ENCODE results near the gene VPS8. TPM values are rescaled to one million over a fixed set of nuclear protein-coding genes. Genes with fewer than 3 reads are reported as not detected.

Gene VPS8
- total RNA-seq, 1 experiment from 2014 or later = 39.7 TPM

GRCh38 chr3:184765047-184765729 is 46.8 kb upstream of the VPS8 start:
- H3K27ac Mint-ChIP-seq = no peak overlapping the region; a peak in 1 of 7 replicates
- Histone ChIP-seq H3K4me1 (ENCODE audit: insufficient read depth, low read length) (peaks cover 2% of the 10 kb centered on the region; the same call in 1 of the 2 replicates), H4K20me1 (ENCODE audit: control insufficient read depth, insufficient read depth, insufficient read length) (no peaks in the 10 kb centered on the region), H2BK120ac (ENCODE audit: low read depth, low read length, poor library complexity, severe bottlenecking) (no peak overlapping the region), H3K23ac (ENCODE audit: insufficient read length, low read depth, low read length) (no peak overlapping the region), H3K79me1 (ENCODE audit: insufficient read depth, low read depth, low read length, poor library complexity, severe bottlenecking) (no peaks in the 10 kb centered on the region), H4K8ac (replicated peaks; ENCODE audit: insufficient read length, low read depth, low read length) (no peak overlapping the region), H2BK12ac (ENCODE audit: insufficient read length, low read depth, low read length) (no peak overlapping the region), H3K18ac (ENCODE audit: insufficient read length, low read depth, low read length) (no peak overlapping the region), H3K4me2 (ENCODE audit: insufficient read depth, insufficient read length, low read length) (no peak overlapping the region), H3K14ac (ENCODE audit: insufficient read depth, low read length) (no peak overlapping the region), H3K79me2 (ENCODE audit: insufficient read depth, low read length) (no peaks in the 10 kb centered on the region), H3K27ac (ENCODE audit: insufficient read length, low read depth, low read length) (no peak overlapping the region), H2BK20ac (ENCODE audit: low read depth, low read length, poor library complexity, severe bottlenecking) (no peak overlapping the region), H3K9me3 (ENCODE audit: control insufficient read depth, low read depth, low read length) (no peaks in the 10 kb centered on the region), H3T11ph (ENCODE audit: low read length) (no peak overlapping the region), H3K9ac (ENCODE audit: extremely low read depth, insufficient read length, low read length) (no peak overlapping the region), H2AFZ (ENCODE audit: low read length) (no peak overlapping the region), H4K5ac (ENCODE audit: insufficient read length, low read depth, low read length) (no peak overlapping the region), H3K27me3 (ENCODE audit: insufficient read depth, low read length) (no peaks in the 10 kb centered on the region), H4K91ac (ENCODE audit: insufficient read length, low read depth, low read length) (no peak overlapping the region), H3K23me2 (ENCODE audit: insufficient read length, low read depth, low read length, poor library complexity, severe bottlenecking) (no peaks in the 10 kb centered on the region), H2AK5ac (ENCODE audit: insufficient read length, low read length) (no peak overlapping the region), H3K56ac (ENCODE audit: insufficient read length, low read depth, low read length) (no peak overlapping the region), H2BK5ac (ENCODE audit: insufficient read length, low read length) (no peak overlapping the region), H3K4ac (ENCODE audit: low read depth, low read length) (no peak overlapping the region), H2BK15ac (ENCODE audit: low read depth, low read length) (no peak overlapping the region)
- DNase-seq = no peak
- H3K36me3 Mint-ChIP-seq (ENCODE audit: insufficient read depth in 1 of 3, low read depth in 3 of 3) = no peaks in the 10 kb centered on the region
- TF ChIP-seq, protein P1, sequence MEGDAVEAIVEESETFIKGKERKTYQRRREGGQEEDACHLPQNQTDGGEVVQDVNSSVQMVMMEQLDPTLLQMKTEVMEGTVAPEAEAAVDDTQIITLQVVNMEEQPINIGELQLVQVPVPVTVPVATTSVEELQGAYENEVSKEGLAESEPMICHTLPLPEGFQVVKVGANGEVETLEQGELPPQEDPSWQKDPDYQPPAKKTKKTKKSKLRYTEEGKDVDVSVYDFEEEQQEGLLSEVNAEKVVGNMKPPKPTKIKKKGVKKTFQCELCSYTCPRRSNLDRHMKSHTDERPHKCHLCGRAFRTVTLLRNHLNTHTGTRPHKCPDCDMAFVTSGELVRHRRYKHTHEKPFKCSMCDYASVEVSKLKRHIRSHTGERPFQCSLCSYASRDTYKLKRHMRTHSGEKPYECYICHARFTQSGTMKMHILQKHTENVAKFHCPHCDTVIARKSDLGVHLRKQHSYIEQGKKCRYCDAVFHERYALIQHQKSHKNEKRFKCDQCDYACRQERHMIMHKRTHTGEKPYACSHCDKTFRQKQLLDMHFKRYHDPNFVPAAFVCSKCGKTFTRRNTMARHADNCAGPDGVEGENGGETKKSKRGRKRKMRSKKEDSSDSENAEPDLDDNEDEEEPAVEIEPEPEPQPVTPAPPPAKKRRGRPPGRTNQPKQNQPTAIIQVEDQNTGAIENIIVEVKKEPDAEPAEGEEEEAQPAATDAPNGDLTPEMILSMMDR (conservative IDR thresholded peaks at IDR 0.05) = no peak
- no peak overlapping the region for H3K4me3 Mint-ChIP-seq
- no peaks in the 10 kb centered on the region; a peak in 1 of 5 replicates for H3K9me3 Mint-ChIP-seq
- H3K27me3 Mint-ChIP-seq (ENCODE audit: low read depth) = peaks cover 8% of the 10 kb centered on the region
- peaks cover 28 to 33% of the 10 kb centered on the region in 2 experiments for H3K4me1 Mint-ChIP-seq
- no CpG with 5 or more reads among the region's 10 CpGs for WGBS (ENCODE audit: extremely low coverage, insufficient read length, low lambda C conversion rate)
